GM23338 (cell line): ENCODE results near the gene ATP8A2. TPM values are rescaled to one million over a fixed set of nuclear protein-coding genes. Genes with fewer than 3 reads are reported as not detected.

Experiments
- ATAC-seq: fragments of 200-7000 bp; cut with Tn5 transposase; 3 replicates; pipeline ENCODE4 v1.9.1; 2020
- DNase-seq: peaks from one replicate; pipeline ENCODE4 v3.0.0-alpha.2; 2015; ENCODE audit warnings: low spot score
- H2AFZ ChIP-seq: fragments of 200-600 bp; sonication (generic); 2 replicates; pipeline ENCODE4 v1.8.0; 2016; ENCODE audit warnings: antibody characterized with exemption, mild to moderate bottlenecking, moderate library complexity
- H3F3A ChIP-seq: fragments of 200-600 bp; sonication (generic); replicated peaks from 2 replicates; pipeline ENCODE4 v1.8.0; 2017; ENCODE audit warnings: antibody characterized with exemption, mixed run types, low read depth
- H3K27ac ChIP-seq: fragments of 200-600 bp; sonication (generic); 2 replicates; pipeline ENCODE4 v1.6.1; 2016; ENCODE audit warnings: low read depth
- H3K27me3 ChIP-seq: fragments of 200-600 bp; sonication (generic); 2 replicates; pipeline ENCODE4 v1.8.0; 2016; ENCODE audit warnings: mild to moderate bottlenecking, mixed run types, moderate library complexity; ENCODE audit not compliant: insufficient read depth
- H3K36me3 ChIP-seq: fragments of 200-600 bp; sonication (generic); 2 replicates; pipeline ENCODE4 v1.8.0; 2016; ENCODE audit warnings: mild to moderate bottlenecking; ENCODE audit not compliant: insufficient read depth
- H3K4me1 ChIP-seq: fragments of 200-600 bp; sonication (generic); 2 replicates; pipeline ENCODE4 v1.8.0; 2016; ENCODE audit warnings: mild to moderate bottlenecking, moderate library complexity; ENCODE audit not compliant: insufficient read depth
- H3K4me2 ChIP-seq: fragments of 200-600 bp; sonication (generic); 2 replicates; pipeline ENCODE4 v1.7.1; 2017; ENCODE audit warnings: mixed run types
- H3K4me3 ChIP-seq: fragments of 200-600 bp; sonication (generic); 2 replicates; pipeline ENCODE4 v1.6.1; 2016; ENCODE audit warnings: mixed run types
- H3K79me2 ChIP-seq: fragments of 200-600 bp; sonication (generic); replicated peaks from 2 replicates; pipeline ENCODE4 v1.8.0; 2017; ENCODE audit warnings: mild to moderate bottlenecking; ENCODE audit not compliant: insufficient read depth
- H3K9me2 ChIP-seq: fragments of 200-600 bp; sonication (generic); 2 replicates; pipeline ENCODE4 v1.8.0; 2017; ENCODE audit not compliant: insufficient read depth
- H4K20me1 ChIP-seq: fragments of 200-600 bp; sonication (generic); replicated peaks from 2 replicates; pipeline ENCODE4 v1.8.0; 2017; ENCODE audit warnings: mild to moderate bottlenecking; ENCODE audit not compliant: insufficient read depth
- H3K27ac Mint-ChIP-seq: 2 replicates; pipeline ENCODE4 v1.8.0; 2020; ENCODE audit warnings: inconsistent platforms, mild to moderate bottlenecking, moderate library complexity, mixed read lengths
- H3K27me3 Mint-ChIP-seq: 3 replicates; pipeline ENCODE4 v1.8.0; 2022; ENCODE audit warnings: low read depth, mild to moderate bottlenecking, moderate library complexity, mixed read lengths, inconsistent platforms; ENCODE audit not compliant: insufficient read depth, poor library complexity
- H3K36me3 Mint-ChIP-seq: 3 replicates; pipeline ENCODE4 v1.8.0; 2021; ENCODE audit warnings: low read depth, mild to moderate bottlenecking, inconsistent platforms, moderate library complexity, mixed read lengths
- H3K4me1 Mint-ChIP-seq: 3 replicates; pipeline ENCODE4 v1.8.0; 2020; ENCODE audit warnings: mild to moderate bottlenecking, inconsistent platforms, mixed read lengths
- H3K4me3 Mint-ChIP-seq: 3 replicates; pipeline ENCODE4 v1.8.0; 2021; ENCODE audit warnings: moderate library complexity, mild to moderate bottlenecking, inconsistent platforms, mixed read lengths
- H3K9me3 Mint-ChIP-seq: 3 replicates; pipeline ENCODE4 v1.8.0; 2020; ENCODE audit warnings: moderate library complexity, mild to moderate bottlenecking, inconsistent platforms, mixed read lengths
- CREB1 ChIP-seq: fragments of 250-450 bp; sonication (Bioruptor Pico); IDR thresholded peaks from 2 replicates; pipeline ENCODE4 v1.5.0; 2020; ENCODE audit warnings: low read depth, mild to moderate bottlenecking, moderate library complexity
- ETS1 ChIP-seq: IDR thresholded peaks from 2 replicates; pipeline ENCODE4 v1.6.1; 2016; ENCODE audit warnings: antibody characterized with exemption
- EZH2 ChIP-seq: fragments of 200-600 bp; sonication (generic); IDR thresholded peaks from one replicate; pipeline ENCODE4 v1.8.0; 2017; ENCODE audit warnings: antibody characterized with exemption, mild to moderate bottlenecking, low read depth; ENCODE audit not compliant: unreplicated experiment
- NANOG ChIP-seq: IDR thresholded peaks from 2 replicates; pipeline ENCODE4 v1.6.1; 2016; ENCODE audit warnings: antibody characterized with exemption, borderline replicate concordance
- POLR2AphosphoS5 ChIP-seq: IDR thresholded peaks from 2 replicates; pipeline ENCODE4 v1.6.1; 2016; ENCODE audit warnings: antibody characterized with exemption, low read depth
- STAT1 ChIP-seq: IDR thresholded peaks from one replicate; pipeline ENCODE4 v1.6.1; 2016; ENCODE audit warnings: antibody characterized with exemption; ENCODE audit not compliant: unreplicated experiment
- ZNF114 ChIP-seq: fragments of 250-450 bp; sonication (Bioruptor Pico); IDR thresholded peaks from 2 replicates; pipeline ENCODE4 v1.5.0; 2020; ENCODE audit warnings: mild to moderate bottlenecking, moderate library complexity
- ZNF331 ChIP-seq: fragments of 250-450 bp; sonication (Bioruptor Pico); IDR thresholded peaks from 2 replicates; pipeline ENCODE4 v1.5.0; 2020; ENCODE audit warnings: low read depth, mild to moderate bottlenecking, moderate library complexity
- ZNF462 ChIP-seq: fragments of 250-450 bp; sonication (Bioruptor Pico); IDR thresholded peaks from 2 replicates; pipeline ENCODE4 v1.5.0; 2020; ENCODE audit warnings: mild to moderate bottlenecking, moderate library complexity
- polyA plus RNA-seq: library from polyadenylated mRNA; unstranded; fragments of >200 nt; fragmentation: Nextera tagmentation; extraction: Ambion mirVana; gene quantifications from 2 replicates; pipeline ENCODE4 v1.2.1, GENCODE V29; 2016
- total RNA-seq: library from RNA; depleted of rRNA; stranded (reverse); fragments of >200 nt; shearing (Covaris generic); gene quantifications from 2 replicates; pipeline ENCODE4 v1.2.3, GENCODE V29; 2014
- TF ChIP-seq, protein P1 (sequence below): IDR thresholded peaks from one replicate; pipeline ENCODE4 v1.6.1; 2018; ENCODE audit warnings: antibody characterized with exemption; ENCODE audit not compliant: unreplicated experiment
- TF ChIP-seq, protein P2 (sequence below), 2 experiments: fragments of 200-600 bp in 1 of 2; sonication (generic) in 1 of 2; conservative IDR thresholded peaks; 2 replicates each; pipeline versions ENCODE4 v1.5.1 to v1.6.1; 2016 to 2017; ENCODE audit warnings: antibody characterized with exemption in 2 of 2, low read depth in 2 of 2, mild to moderate bottlenecking in 2 of 2, moderate library complexity in 1 of 2

Gene ATP8A2
- total and polyA plus RNA-seq, 2 experiments from 2014 or later: 5.7 to 8.8 TPM

GRCh38 chr13:25579221-25579620 is 207.4 kb downstream of the ATP8A2 start:
- no peak overlapping the region for H3K4me3 Mint-ChIP-seq
- H3K79me2 ChIP-seq: no peaks in the 10 kb centered on the region
- no peaks in the 10 kb centered on the region for H3K36me3 ChIP-seq
- H3K9me2 ChIP-seq: no peaks in the 10 kb centered on the region
- TF ChIP-seq ZNF331 (CRISPR knock-in tag) (no peak), ETS1 (no peak)
- H3K27ac ChIP-seq: no peak overlapping the region
- no peaks in the 10 kb centered on the region for H3F3A ChIP-seq
- no peaks in the 10 kb centered on the region for H3K27me3 ChIP-seq
- no peak for ATAC-seq
- H3K27ac Mint-ChIP-seq: no peak overlapping the region
- no peak overlapping the region for H2AFZ ChIP-seq
- no peaks in the 10 kb centered on the region for H3K27me3 Mint-ChIP-seq
- no peak overlapping the region for H3K4me3 ChIP-seq
- H3K4me1 ChIP-seq: no peaks in the 10 kb centered on the region
- no peak for DNase-seq
- H3K9me3 Mint-ChIP-seq: no peaks in the 10 kb centered on the region
- no peak overlapping the region for H3K4me2 ChIP-seq
- no peaks in the 10 kb centered on the region for H4K20me1 ChIP-seq
- peaks cover 3% of the 10 kb centered on the region for H3K4me1 Mint-ChIP-seq
- no peaks in the 10 kb centered on the region for H3K36me3 Mint-ChIP-seq

GRCh38 chr13:25581351-25581750 is 209.6 kb downstream of the ATP8A2 start:
- Histone ChIP-seq H3K4me1 (peaks cover 8% of the 10 kb centered on the region), H3K36me3 (no peaks in the 10 kb centered on the region), H3K27me3 (no peaks in the 10 kb centered on the region), H4K20me1 (no peaks in the 10 kb centered on the region), H3K4me3 (no peak overlapping the region), H3F3A (no peaks in the 10 kb centered on the region), H3K9me2 (no peaks in the 10 kb centered on the region), H3K4me2 (no peak overlapping the region), H2AFZ (no peak overlapping the region), H3K79me2 (no peaks in the 10 kb centered on the region), H3K27ac (no peak overlapping the region)
- no peak for DNase-seq
- Mint-ChIP-seq H3K4me3 (no peak overlapping the region), H3K27ac (no peak overlapping the region), H3K9me3 (no peaks in the 10 kb centered on the region), H3K36me3 (no peaks in the 10 kb centered on the region), H3K27me3 (no peaks in the 10 kb centered on the region), H3K4me1 (peaks cover 5% of the 10 kb centered on the region)
- ATAC-seq: no peak
- TF ChIP-seq NANOG (no peak), CREB1 (CRISPR knock-in tag) (no peak), ZNF462 (no peak), POLR2AphosphoS5 (no peak), ZNF114 (no peak), EZH2 (no peak), STAT1 (no peak)
- TF ChIP-seq, protein P1, sequence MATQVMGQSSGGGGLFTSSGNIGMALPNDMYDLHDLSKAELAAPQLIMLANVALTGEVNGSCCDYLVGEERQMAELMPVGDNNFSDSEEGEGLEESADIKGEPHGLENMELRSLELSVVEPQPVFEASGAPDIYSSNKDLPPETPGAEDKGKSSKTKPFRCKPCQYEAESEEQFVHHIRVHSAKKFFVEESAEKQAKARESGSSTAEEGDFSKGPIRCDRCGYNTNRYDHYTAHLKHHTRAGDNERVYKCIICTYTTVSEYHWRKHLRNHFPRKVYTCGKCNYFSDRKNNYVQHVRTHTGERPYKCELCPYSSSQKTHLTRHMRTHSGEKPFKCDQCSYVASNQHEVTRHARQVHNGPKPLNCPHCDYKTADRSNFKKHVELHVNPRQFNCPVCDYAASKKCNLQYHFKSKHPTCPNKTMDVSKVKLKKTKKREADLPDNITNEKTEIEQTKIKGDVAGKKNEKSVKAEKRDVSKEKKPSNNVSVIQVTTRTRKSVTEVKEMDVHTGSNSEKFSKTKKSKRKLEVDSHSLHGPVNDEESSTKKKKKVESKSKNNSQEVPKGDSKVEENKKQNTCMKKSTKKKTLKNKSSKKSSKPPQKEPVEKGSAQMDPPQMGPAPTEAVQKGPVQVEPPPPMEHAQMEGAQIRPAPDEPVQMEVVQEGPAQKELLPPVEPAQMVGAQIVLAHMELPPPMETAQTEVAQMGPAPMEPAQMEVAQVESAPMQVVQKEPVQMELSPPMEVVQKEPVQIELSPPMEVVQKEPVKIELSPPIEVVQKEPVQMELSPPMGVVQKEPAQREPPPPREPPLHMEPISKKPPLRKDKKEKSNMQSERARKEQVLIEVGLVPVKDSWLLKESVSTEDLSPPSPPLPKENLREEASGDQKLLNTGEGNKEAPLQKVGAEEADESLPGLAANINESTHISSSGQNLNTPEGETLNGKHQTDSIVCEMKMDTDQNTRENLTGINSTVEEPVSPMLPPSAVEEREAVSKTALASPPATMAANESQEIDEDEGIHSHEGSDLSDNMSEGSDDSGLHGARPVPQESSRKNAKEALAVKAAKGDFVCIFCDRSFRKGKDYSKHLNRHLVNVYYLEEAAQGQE: no peak
- TF ChIP-seq, protein P2, sequence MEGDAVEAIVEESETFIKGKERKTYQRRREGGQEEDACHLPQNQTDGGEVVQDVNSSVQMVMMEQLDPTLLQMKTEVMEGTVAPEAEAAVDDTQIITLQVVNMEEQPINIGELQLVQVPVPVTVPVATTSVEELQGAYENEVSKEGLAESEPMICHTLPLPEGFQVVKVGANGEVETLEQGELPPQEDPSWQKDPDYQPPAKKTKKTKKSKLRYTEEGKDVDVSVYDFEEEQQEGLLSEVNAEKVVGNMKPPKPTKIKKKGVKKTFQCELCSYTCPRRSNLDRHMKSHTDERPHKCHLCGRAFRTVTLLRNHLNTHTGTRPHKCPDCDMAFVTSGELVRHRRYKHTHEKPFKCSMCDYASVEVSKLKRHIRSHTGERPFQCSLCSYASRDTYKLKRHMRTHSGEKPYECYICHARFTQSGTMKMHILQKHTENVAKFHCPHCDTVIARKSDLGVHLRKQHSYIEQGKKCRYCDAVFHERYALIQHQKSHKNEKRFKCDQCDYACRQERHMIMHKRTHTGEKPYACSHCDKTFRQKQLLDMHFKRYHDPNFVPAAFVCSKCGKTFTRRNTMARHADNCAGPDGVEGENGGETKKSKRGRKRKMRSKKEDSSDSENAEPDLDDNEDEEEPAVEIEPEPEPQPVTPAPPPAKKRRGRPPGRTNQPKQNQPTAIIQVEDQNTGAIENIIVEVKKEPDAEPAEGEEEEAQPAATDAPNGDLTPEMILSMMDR (conservative IDR thresholded peaks at IDR 0.05; ENCODE audit: low read depth in 2 of 2): no peak
